HG02943 (cell line): ENCODE results near the gene COPG1.

Source experiments
- ATAC-seq: cut with Tn5 transposase; IDR thresholded peaks from one replicate; pipeline ENCODE4 v1.9.1; 2021; ENCODE audit warnings: mild to moderate bottlenecking, low read depth, moderate library complexity; ENCODE audit not compliant: unreplicated experiment

The COPG1 gene

DNA sequence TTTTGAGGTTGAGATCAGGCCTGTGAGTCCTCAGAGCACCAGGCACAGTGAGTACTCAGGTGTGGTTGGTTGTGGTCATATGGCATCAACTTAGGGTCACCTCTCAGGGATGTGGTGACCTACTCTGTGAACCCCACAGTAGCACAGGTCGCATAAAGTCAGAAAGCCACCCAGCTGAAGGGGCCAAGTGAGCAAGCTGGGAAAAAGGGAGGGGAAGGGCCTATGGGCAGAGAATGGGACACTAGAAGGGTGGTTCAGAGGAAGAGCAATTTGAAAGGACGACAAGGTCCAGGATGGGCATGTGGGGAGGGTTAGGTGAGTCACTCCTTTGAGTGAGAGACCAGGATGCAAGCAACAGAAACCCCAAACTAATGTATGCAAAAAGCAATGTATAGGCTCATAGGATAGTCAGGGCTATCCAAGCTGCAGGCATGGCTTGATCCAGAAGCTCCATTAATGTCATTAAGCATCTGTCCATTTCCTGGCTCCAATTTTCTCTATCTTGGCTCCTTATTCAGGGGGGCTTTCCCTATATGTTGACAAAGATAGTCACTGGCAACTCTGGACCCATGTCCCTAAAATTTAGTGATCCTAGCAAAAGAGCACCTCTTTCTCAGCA is 62.7 kb downstream of the COPG1 start:
- ATAC-seq = no peak

DNA sequence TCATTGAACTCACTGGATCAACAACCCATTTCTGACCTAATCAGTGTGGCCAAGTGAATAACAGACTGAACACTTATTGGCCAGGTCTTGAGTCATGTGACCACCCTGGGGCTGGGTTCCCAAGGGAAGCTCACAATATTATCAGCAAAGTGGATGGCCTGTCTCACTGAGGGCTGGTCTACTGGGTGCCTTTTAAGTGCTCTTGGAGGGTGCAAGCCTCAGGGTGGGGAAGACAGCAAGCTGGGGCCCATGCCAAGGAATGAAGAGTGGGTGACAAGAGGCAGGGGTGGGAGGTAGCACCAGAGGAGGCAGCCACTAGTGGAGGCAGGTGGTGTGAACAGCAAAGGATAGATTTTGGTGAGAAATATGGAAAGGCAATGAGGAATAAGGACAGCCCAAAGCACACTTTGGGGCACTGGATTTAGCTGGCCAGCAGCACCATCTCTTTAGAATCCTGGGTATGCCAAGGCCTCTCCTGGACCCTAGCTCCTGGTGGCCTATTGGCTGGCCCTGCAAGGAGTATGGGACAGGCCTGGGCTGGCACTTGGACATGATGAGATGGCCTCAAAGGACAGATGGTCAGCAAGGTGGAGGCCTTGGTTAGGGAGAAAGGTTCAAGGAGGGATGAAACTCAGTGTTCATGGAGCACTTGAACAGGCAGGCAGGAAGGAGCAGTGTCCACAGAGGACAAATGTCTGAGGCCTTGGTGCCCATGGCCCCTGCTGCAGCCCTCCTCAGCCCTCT is 63.4 kb downstream of the COPG1 start:
- ATAC-seq = no peak

DNA sequence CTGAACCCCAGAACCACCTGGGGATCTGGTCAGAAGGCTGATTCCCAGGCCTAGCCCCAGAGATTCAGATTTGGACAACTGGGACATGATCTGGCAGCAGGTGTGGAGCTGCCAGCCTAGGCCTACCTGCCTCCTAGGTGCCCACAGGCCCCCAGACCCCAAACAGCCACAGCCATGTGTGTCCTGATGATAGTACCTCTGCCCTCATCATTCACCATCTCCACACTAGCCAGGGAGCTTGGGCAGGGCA is 63.9 kb downstream of the COPG1 start:
- ATAC-seq = no peak

GRCh38 chr3:129313665-129314385 is 64.4 kb downstream of the COPG1 start:
- no peak for ATAC-seq

- no peak for ATAC-seq
Measured at GRCh38 chr3:129314386-129315222, 65.2 kb downstream of the COPG1 start.

GRCh38 chr3:129315223-129315997 is 66.0 kb downstream of the COPG1 start:
- no peak for ATAC-seq

- ATAC-seq = no peak
Measured at GRCh38 chr3:129315998-129316247, 66.5 kb downstream of the COPG1 start.

- ATAC-seq = no peak
Measured at GRCh38 chr3:129316248-129317013, 67.0 kb downstream of the COPG1 start.

GRCh38 chr3:129317014-129317771 is 67.8 kb downstream of the COPG1 start:
- no peak for ATAC-seq

GRCh38 chr3:129317848-129318247 is 68.4 kb downstream of the COPG1 start:
- ATAC-seq = no peak

DNA sequence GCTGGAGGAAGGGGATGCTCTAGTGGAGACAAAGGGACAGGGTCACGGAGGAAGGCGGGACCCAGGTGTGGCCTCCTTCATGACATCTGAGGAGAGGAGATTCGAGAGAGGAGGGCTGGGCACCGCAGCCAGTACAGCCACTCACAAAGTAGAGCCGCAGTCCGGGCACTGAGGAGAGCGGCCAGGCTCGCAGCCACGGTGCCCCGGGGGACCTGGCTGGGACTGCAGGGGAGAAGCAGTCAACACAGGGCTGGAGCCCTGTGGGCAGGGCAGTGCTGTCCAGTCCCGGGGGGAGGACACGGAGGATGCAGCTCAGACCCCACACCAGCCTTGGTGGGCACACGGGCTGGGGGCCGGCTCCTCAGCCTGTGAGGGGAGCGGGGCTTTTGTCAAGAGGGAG is 69.5 kb downstream of the COPG1 start:
- no peak for ATAC-seq

GRCh38 chr3:129320261-129320660 is 70.9 kb downstream of the COPG1 start:
- no peak for ATAC-seq

GRCh38 chr3:129320825-129321487 is 71.5 kb downstream of the COPG1 start:
- no peak for ATAC-seq

DNA sequence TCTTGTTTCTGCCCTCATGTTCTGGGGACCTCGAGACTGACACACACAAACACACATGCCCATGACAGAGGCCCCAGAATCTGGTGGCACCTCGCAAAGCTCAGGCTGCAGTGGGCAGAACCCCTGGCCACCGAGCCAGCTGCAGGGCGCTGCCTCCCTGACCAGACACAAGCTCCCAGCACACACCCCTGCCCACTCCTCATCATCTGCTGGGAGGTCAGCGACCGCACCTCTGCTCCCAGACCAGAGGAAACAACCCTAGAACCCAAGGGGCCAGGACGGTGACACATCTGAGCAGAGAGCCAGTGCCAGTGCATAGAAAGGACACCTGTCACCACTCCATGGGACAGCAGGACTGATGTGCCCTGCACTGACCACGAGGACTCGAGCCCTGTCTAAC is 72.5 kb downstream of the COPG1 start:
- ATAC-seq = no peak

DNA sequence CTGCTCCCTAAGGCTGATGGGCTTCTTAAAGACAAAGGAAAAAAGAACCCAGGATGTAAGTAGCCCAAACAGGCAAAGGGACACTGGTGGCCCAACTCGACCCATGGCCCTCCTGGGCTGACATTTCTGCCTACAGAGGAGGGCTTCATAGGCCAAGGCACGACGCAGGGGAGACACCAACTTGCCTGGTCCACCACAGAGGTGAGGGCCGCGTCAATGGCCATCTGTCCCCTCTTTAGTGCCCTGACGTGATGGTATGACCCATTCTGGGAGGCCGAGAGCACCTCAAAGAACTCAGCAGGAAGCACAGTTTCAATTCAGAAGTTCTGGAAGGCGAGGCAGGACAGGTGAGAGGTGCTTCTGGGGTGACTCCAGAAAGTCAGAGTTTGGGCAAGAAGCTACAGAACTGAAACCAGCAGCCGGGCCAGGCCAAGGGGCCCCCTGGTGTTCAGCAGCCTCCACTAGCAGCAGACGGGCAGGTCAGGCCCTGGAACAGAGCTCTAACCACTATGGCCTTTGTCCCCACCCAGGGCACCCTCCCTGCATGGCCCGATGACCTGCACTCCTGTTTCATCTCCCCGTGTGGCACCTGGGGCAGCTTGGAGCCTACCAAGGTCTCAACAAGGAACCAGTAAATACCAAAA is 74.4 kb downstream of the COPG1 start:
- no peak for ATAC-seq

- ATAC-seq = no peak
Measured at GRCh38 chr3:129324855-129325254, 75.4 kb downstream of the COPG1 start.

DNA sequence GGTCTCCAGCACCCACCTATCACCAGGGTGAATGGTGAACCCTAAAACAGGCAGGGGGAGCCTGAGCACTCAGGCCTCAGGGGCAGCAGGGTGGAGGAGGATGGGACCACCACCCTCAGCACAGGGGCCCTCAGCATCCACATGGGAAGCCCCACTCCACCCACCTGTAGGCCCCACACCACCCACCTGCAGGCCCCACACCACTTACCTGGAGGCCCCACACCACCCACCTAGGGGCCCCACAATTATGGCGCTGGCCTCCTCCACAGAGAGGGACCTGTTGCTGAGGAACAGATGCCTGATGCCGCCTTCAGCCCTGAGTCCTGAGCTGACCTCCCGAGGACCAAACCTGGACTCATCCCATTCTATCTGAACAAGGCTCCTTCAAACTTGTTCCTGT is 76.0 kb downstream of the COPG1 start:
- no peak for ATAC-seq

DNA sequence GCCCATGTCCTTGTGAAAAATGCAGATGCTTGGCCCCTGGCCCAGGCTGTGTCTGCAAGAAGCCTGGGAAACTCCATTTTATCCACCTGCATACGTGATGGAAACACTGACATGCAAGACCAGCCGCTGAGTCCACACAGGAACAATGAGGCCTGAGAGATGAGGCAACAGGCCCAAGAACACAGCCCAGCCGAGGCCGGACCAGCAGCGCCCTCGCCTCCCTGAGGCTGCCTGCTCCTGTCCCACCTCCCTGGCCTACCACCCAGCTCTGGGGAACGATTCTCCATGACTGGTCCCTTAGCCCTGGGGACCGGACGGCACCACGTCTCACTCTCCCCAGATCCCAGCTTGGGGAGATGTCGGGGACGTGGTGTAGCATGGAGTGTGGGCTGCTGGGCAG is 76.7 kb downstream of the COPG1 start:
- ATAC-seq = no peak
